OCI-LY1 (cell line): Measurements from ENCODE around the gene PCSK1N.

Experiments used
- H2AFZ ChIP-seq: fragments of 200-600 bp; sonication (generic), shearing (Covaris generic); 2 replicates; pipeline ENCODE4 v1.6.0; 2014; ENCODE audit warnings: antibody characterized with exemption, mild to moderate bottlenecking, low read length
- H3F3A ChIP-seq: fragments of 200-600 bp; sonication (generic), shearing (Covaris generic); 2 replicates; pipeline ENCODE4 v1.6.0; 2014; ENCODE audit warnings: mild to moderate bottlenecking, antibody characterized with exemption, low read length, moderate library complexity; ENCODE audit not compliant: insufficient read depth
- H3K27ac ChIP-seq: fragments of 200-600 bp; sonication (generic); 2 replicates; pipeline ENCODE4 v1.5.1; 2014; ENCODE audit warnings: low read length, mixed run types, mild to moderate bottlenecking, low read depth; ENCODE audit not compliant: poor library complexity, severe bottlenecking
- H3K27me3 ChIP-seq: fragments of 200-600 bp; sonication (generic); 2 replicates; pipeline ENCODE4 v1.6.0; 2014; ENCODE audit warnings: antibody characterized with exemption, mild to moderate bottlenecking, low read length, moderate library complexity; ENCODE audit not compliant: insufficient read depth
- H3K36me3 ChIP-seq: fragments of 200-600 bp; sonication (generic); 2 replicates; pipeline ENCODE4 v1.6.1; 2014; ENCODE audit warnings: mild to moderate bottlenecking, antibody characterized with exemption, low read length, moderate library complexity, mixed read lengths; ENCODE audit not compliant: insufficient read depth
- H3K4me1 ChIP-seq: fragments of 200-600 bp; sonication (generic); 2 replicates; pipeline ENCODE4 v1.5.1; 2014; ENCODE audit warnings: mild to moderate bottlenecking, low read length, moderate library complexity; ENCODE audit not compliant: insufficient read depth, severe bottlenecking
- H3K4me2 ChIP-seq: fragments of 200-600 bp; sonication (generic), shearing (Covaris generic); 2 replicates; pipeline ENCODE4 v1.6.1; 2014; ENCODE audit warnings: low read length
- H3K4me3 ChIP-seq: fragments of 200-600 bp; sonication (generic); 2 replicates; pipeline ENCODE4 v1.5.1; 2014; ENCODE audit warnings: low read length, low read depth, mild to moderate bottlenecking, mixed read lengths; ENCODE audit not compliant: poor library complexity, severe bottlenecking
- H3K79me2 ChIP-seq: fragments of 200-600 bp; shearing (Covaris generic); 2 replicates; pipeline ENCODE4 v1.6.1; 2016; ENCODE audit warnings: mixed run types, low read length, mixed read lengths; ENCODE audit not compliant: insufficient read depth
- H3K9ac ChIP-seq: fragments of 200-600 bp; sonication (generic), shearing (Covaris generic); 2 replicates; pipeline ENCODE4 v1.6.1; 2014; ENCODE audit warnings: mild to moderate bottlenecking, low read length, mixed read lengths
- H3K9me2 ChIP-seq: fragments of 200-600 bp; sonication (generic), shearing (Covaris generic); 2 replicates; pipeline ENCODE4 v1.6.1; 2014; ENCODE audit warnings: low read depth, mild to moderate bottlenecking, low read length, mixed read lengths
- H3K9me3 ChIP-seq: fragments of 200-600 bp; shearing (Covaris generic); 2 replicates; pipeline ENCODE4 v1.6.1; 2014; ENCODE audit warnings: low read length, mixed read lengths
- H4K20me1 ChIP-seq: fragments of 200-600 bp; sonication (generic), shearing (Covaris generic); 2 replicates; pipeline ENCODE4 v1.6.0; 2016; ENCODE audit warnings: mild to moderate bottlenecking, low read length; ENCODE audit not compliant: insufficient read depth
- EZH2 ChIP-seq: fragments of 200-600 bp; sonication (generic), shearing (Covaris generic); IDR thresholded peaks from 2 replicates; pipeline ENCODE4 v1.8.0; 2017; ENCODE audit warnings: borderline replicate concordance, mixed run types, mild to moderate bottlenecking, antibody characterized with exemption, low read length, moderate library complexity, mixed read lengths
- TF ChIP-seq, protein P1 (sequence below): fragments of 200-600 bp; sonication (generic), shearing (Covaris generic); IDR thresholded peaks from 2 replicates; pipeline ENCODE4 v1.5.1; 2017; ENCODE audit warnings: mild to moderate bottlenecking, antibody characterized with exemption, low read length, moderate library complexity, mixed read lengths

The PCSK1N gene

DNA sequence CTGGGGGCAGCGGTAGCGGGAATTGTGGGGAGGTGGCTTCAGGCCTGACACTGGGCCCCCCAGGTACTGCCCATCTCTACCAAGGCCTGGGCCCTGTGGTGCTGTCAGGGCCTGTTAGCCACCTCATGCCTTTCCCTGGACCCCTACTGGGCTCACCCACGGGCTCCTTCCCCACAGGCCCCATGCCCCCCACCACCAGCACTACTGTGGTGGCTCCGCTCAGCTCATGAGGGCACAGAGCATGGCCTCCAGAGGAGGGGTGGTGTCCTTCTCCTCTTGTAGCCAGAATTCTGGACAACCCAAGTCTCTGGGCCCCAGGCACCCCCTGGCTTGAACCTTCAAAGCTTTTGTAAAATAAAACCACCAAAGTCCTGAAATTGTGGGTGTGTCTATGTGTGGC is 41.5 kb downstream of the PCSK1N start:
- Histone ChIP-seq H3K9me3 (no peaks in the 10 kb centered on the region), H3K27ac (no peak overlapping the region), H4K20me1 (no peaks in the 10 kb centered on the region), H3F3A (no peaks in the 10 kb centered on the region), H3K27me3 (no peaks in the 10 kb centered on the region), H3K4me1 (no peaks in the 10 kb centered on the region), H3K9ac (no peak overlapping the region), H2AFZ (no peak overlapping the region), H3K9me2 (no peaks in the 10 kb centered on the region), H3K4me3 (no peak overlapping the region), H3K36me3 (no peaks in the 10 kb centered on the region), H3K79me2 (no peaks in the 10 kb centered on the region), H3K4me2 (no peak overlapping the region)
- TF ChIP-seq EZH2, result no peak
- TF ChIP-seq, protein P1, sequence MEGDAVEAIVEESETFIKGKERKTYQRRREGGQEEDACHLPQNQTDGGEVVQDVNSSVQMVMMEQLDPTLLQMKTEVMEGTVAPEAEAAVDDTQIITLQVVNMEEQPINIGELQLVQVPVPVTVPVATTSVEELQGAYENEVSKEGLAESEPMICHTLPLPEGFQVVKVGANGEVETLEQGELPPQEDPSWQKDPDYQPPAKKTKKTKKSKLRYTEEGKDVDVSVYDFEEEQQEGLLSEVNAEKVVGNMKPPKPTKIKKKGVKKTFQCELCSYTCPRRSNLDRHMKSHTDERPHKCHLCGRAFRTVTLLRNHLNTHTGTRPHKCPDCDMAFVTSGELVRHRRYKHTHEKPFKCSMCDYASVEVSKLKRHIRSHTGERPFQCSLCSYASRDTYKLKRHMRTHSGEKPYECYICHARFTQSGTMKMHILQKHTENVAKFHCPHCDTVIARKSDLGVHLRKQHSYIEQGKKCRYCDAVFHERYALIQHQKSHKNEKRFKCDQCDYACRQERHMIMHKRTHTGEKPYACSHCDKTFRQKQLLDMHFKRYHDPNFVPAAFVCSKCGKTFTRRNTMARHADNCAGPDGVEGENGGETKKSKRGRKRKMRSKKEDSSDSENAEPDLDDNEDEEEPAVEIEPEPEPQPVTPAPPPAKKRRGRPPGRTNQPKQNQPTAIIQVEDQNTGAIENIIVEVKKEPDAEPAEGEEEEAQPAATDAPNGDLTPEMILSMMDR, result no peak

DNA sequence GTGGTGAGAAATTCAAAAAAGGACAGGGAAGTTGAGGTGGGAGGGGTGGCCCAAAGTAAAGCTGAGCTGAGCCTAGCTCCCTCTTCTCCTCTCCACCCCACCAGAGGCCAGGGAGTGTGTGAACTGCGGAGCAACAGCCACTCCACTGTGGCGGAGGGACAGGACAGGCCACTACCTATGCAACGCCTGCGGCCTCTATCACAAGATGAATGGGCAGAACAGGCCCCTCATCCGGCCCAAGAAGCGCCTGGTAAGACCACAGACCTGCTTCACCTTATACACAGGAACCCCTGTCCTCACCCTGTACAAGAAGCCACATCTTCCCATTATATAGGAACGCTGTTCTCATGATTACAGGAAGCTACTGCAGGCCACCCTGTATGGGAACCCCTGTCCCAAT is 43.2 kb downstream of the PCSK1N start:
- Histone ChIP-seq H3K79me2 (no peaks in the 10 kb centered on the region), H3F3A (no peaks in the 10 kb centered on the region), H3K4me3 (no peak overlapping the region), H3K4me2 (no peak overlapping the region), H3K9me2 (no peaks in the 10 kb centered on the region), H3K9ac (no peak overlapping the region), H2AFZ (no peak overlapping the region), H3K27ac (no peak overlapping the region), H4K20me1 (no peaks in the 10 kb centered on the region), H3K36me3 (no peaks in the 10 kb centered on the region), H3K9me3 (no peaks in the 10 kb centered on the region), H3K27me3 (no peaks in the 10 kb centered on the region), H3K4me1 (no peaks in the 10 kb centered on the region)
- TF ChIP-seq EZH2, result no peak
- TF ChIP-seq, protein P1, result no peak

DNA sequence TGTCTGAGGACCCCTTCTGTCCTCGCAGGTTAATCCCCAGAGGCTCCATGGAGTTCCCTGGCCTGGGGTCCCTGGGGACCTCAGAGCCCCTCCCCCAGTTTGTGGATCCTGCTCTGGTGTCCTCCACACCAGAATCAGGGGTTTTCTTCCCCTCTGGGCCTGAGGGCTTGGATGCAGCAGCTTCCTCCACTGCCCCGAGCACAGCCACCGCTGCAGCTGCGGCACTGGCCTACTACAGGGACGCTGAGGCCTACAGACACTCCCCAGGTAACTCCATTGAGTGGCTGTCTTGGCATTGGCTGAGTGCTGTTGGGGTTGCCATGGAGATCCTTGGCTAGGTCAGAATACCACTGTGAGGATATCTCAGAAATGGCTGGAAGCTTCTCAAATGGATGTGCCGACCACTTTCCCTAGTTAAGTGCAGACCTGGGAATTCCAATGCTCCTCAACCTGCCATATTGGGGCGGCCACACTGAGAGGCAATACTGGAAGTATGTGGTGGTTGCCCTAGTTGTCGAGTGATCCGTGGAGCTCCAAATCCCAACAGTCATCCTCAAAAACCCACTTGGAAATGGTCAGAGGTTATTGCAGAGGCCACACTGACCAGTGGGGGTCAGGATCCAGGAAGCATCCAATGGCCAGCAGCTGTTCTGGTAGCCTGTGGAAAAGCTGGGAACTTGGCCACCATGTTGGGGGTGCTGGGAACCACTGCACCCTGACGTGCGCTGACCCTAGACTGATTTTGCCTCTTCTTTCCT is 44.2 kb downstream of the PCSK1N start:
- TF ChIP-seq, protein P1, result no peak
- no peak for TF ChIP-seq EZH2
- Histone ChIP-seq H3K4me2 (no peak overlapping the region), H3K27ac (no peak overlapping the region), H3K9me2 (no peaks in the 10 kb centered on the region), H3K79me2 (no peaks in the 10 kb centered on the region), H4K20me1 (no peaks in the 10 kb centered on the region), H3K4me1 (no peaks in the 10 kb centered on the region), H3K27me3 (no peaks in the 10 kb centered on the region), H3K4me3 (no peak overlapping the region), H3F3A (no peaks in the 10 kb centered on the region), H3K9me3 (no peaks in the 10 kb centered on the region), H3K9ac (no peak overlapping the region), H3K36me3 (no peaks in the 10 kb centered on the region), H2AFZ (no peak overlapping the region)
